Measurements from ENCODE around the gene IL1RAPL1.

The IL1RAPL1 gene

GRCh38 chrX:29470030-29470429, 882.8 kb downstream of the IL1RAPL1 start:
- peak; percentile 57 for DNase-seq (ENCODE audit: low read depth)
- H3K4me3 ChIP-seq (ENCODE audit: low read length): no peak overlapping the region
- TF ChIP-seq, protein P1, sequence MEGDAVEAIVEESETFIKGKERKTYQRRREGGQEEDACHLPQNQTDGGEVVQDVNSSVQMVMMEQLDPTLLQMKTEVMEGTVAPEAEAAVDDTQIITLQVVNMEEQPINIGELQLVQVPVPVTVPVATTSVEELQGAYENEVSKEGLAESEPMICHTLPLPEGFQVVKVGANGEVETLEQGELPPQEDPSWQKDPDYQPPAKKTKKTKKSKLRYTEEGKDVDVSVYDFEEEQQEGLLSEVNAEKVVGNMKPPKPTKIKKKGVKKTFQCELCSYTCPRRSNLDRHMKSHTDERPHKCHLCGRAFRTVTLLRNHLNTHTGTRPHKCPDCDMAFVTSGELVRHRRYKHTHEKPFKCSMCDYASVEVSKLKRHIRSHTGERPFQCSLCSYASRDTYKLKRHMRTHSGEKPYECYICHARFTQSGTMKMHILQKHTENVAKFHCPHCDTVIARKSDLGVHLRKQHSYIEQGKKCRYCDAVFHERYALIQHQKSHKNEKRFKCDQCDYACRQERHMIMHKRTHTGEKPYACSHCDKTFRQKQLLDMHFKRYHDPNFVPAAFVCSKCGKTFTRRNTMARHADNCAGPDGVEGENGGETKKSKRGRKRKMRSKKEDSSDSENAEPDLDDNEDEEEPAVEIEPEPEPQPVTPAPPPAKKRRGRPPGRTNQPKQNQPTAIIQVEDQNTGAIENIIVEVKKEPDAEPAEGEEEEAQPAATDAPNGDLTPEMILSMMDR (conservative IDR thresholded peaks at IDR 0.05; ENCODE audit: low read length): no peak

DNA sequence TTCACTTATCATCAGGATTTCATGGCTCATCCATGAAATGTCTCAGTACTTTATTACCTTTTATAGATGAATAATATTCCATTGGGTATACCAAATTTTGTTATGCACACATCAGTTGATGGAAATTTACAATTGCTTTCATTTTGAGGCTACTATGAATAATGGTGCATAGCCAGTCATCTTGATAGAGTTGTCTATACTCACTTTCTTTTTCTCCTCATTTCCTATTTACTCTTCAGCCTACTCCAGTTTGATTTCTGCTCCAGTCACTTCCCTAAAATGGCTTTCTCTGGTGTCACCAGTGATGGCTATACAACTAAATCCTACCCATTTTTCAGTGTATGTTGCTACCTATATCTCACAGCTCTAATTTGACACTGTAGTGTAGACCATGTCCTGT, 884.6 kb downstream of the IL1RAPL1 start:
- H3K4me3 ChIP-seq (ENCODE audit: low read length): no peak overlapping the region
- no peak for DNase-seq (ENCODE audit: low read depth)
- TF ChIP-seq, protein P1 (conservative IDR thresholded peaks at IDR 0.05; ENCODE audit: low read length): no peak

DNA sequence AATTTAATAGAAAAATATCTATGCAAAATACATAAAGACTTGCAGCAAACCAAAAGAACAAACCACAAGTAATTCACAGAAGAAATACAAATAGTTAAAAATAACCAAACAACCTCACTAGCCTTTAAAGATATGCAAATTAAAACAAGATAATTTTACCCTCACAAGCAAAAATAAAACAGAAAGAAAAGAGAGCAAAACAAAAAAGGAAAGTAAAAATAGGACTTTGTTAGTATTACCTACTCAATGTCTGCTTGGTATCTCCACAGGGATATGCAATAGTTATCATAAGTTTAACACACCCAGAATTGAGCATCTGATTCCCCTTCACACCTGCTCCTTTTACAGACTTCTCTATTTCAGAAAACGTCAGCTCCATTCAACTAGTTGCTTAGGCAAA, 890.6 kb downstream of the IL1RAPL1 start:
- TF ChIP-seq, protein P1 (conservative IDR thresholded peaks at IDR 0.05; ENCODE audit: low read length): no peak
- no peak overlapping the region for H3K4me3 ChIP-seq (ENCODE audit: low read length)
- DNase-seq (ENCODE audit: low read depth): no peak

DNA sequence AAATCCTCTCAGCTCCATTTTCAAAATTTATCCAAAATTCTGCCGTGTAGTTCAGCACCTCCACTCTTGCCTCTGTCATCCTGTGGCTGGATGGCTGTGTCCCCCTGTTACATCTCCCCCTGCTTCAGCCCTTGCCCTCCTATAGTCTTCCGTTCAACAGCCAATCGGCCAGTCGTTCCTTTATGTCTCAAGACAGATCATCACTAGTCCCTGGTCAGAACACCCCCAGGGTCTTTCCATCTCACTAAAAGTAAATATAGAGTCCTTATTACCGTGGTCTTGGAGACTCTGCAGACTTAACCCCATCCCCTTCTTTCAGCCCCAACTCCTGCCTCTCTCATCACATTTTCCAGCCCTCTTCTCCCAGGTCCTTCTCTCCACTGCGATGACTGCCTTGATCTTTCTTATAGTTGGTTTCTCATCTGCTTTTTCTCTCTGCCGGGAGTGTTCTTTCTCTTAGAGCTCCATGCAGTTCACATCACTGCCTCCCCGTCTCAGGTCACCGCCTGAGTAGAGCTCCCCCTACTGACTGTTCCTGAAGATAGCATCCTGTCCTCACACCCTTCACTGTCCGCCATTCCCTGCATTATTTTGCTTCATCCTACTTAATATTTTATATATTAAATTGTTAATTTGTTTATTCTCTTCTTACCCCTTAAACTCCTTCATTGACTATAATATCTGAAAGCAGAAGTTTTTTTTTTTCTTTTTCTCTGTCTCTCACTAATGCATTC, 891.3 kb downstream of the IL1RAPL1 start:
- no peak overlapping the region for H3K4me3 ChIP-seq (ENCODE audit: low read length)
- TF ChIP-seq, protein P1 (conservative IDR thresholded peaks at IDR 0.05; ENCODE audit: low read length): peak; percentile 64
- peak; percentile 24 for DNase-seq (ENCODE audit: low read depth)

DNA sequence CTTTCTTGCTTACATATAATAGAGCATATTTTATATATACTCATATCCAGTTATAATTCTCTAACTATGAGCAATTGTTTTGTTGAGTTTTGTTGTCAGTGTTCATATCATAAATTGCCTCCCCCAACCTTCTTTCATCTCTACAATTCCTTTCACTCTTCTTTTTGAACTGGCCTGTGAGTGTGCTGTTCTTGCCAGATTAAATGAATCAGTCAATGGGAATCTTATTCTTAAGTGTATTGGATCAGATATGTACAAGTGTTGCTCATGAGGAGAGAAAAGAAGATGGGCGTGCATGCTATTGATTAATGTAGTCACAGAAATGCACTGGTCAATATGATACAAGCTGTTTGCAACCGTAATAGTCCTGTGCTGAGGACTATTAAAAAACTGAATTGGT, 900.0 kb downstream of the IL1RAPL1 start:
- no peak for DNase-seq (ENCODE audit: low read depth)
- TF ChIP-seq, protein P1 (conservative IDR thresholded peaks at IDR 0.05; ENCODE audit: low read length): no peak

DNA sequence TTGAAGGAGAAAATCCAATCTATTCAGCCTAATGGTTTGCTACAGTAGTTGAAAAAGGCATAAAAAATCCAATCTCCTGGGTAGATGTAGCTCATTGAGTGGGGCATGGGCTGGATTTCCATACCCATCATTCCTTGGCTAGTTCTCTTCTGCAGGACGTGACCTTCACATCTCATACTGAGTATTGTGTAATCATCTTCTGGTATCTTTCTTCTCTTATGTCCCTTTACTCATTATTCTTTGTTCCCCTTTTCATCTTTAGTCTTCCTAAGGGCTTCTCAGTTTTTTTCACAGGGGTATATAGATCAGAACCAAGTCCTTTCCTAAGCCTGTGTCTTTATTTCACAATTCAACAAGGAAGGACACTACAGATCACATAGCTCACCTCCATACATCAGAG, 900.5 kb downstream of the IL1RAPL1 start:
- TF ChIP-seq, protein P1 (conservative IDR thresholded peaks at IDR 0.05; ENCODE audit: low read length): no peak
- DNase-seq (ENCODE audit: low read depth): no peak
- no peak overlapping the region for H3K4me3 ChIP-seq (ENCODE audit: low read length)

More for the DNA sequence above, 900.0 kb downstream of the IL1RAPL1 start:
- H3K4me3 ChIP-seq (ENCODE audit: low read length): no peak overlapping the region

DNA sequence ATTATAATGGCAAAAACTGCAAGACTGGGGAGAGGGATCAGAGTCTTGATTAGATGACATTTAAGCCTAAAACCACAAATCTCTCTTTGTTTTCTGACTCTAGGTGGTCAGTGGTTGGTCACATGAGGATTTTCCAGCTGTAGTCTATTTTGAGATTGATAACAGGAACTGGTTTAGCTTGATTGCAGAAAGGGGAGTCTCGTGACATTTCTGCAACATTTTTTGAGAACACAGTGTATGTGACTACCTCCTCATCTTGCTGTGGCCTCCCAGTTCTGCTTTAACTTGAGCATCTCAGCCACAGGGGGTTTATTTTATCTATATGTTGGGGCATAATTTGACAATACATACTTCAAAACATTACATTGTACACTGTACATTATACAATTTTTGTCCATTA, 901.7 kb downstream of the IL1RAPL1 start:
- TF ChIP-seq, protein P1 (conservative IDR thresholded peaks at IDR 0.05; ENCODE audit: low read length): no peak
- DNase-seq (ENCODE audit: low read depth): no peak
- H3K4me3 ChIP-seq (ENCODE audit: low read length): no peak overlapping the region

Measured in AG10803 (cell line).